IgD-negative memory B cell (primary cell): ENCODE measurements around the gene NUAK1. TPM values are rescaled to one million over a fixed set of nuclear protein-coding genes. Genes with fewer than 3 reads are reported as not detected.

ENCODE experiments used
- H3K27ac Mint-ChIP-seq, 3 donors: one replicate each; pipeline ENCODE4 v1.8.0; 2020 to 2022; ENCODE audit warnings: mild to moderate bottlenecking in 3 of 3, mixed read lengths in 3 of 3, moderate library complexity in 1 of 3
- H3K27me3 Mint-ChIP-seq: one replicate; pipeline ENCODE4 v1.8.0; 2021; ENCODE audit warnings: mixed read lengths
- H3K36me3 Mint-ChIP-seq: one replicate; pipeline ENCODE4 v1.8.0; 2020; ENCODE audit warnings: mild to moderate bottlenecking, mixed read lengths
- H3K4me1 Mint-ChIP-seq, 3 donors: one replicate each; pipeline ENCODE4 v1.8.0; 2020 to 2022; ENCODE audit warnings: mixed read lengths in 3 of 3, mild to moderate bottlenecking in 1 of 3
- H3K4me3 Mint-ChIP-seq, 4 donors: one replicate each; pipeline ENCODE4 v1.8.0; 2020 to 2022; ENCODE audit warnings: mild to moderate bottlenecking in 4 of 4, mixed read lengths in 4 of 4, moderate library complexity in 3 of 4
- H3K9me3 Mint-ChIP-seq, 3 donors: one replicate each; pipeline ENCODE4 v1.8.0; 2020 to 2021; ENCODE audit warnings: mixed read lengths in 3 of 3, mild to moderate bottlenecking in 1 of 3
- polyA plus RNA-seq: library from polyadenylated mRNA; unstranded; fragments of 300-500 nt; fragmentation: Illumina TruSeq; gene quantifications from one replicate; pipeline ENCODE4 v1.2.3, GENCODE V29; 2021

Gene NUAK1
- polyA plus RNA-seq, 1 donor from 2014 or later = not detected

GRCh38 chr12:106065506-106065905, 73.2 kb downstream of the NUAK1 start:
- H3K36me3 Mint-ChIP-seq = peaks cover 2% of the 10 kb centered on the region
- no peak overlapping the region for H3K27ac Mint-ChIP-seq
- H3K27me3 Mint-ChIP-seq = peaks cover 9% of the 10 kb centered on the region
- H3K4me3 Mint-ChIP-seq = no peak overlapping the region
- H3K4me1 Mint-ChIP-seq = no peaks in the 10 kb centered on the region
- peaks cover 2 to 4% (median 3%) of the 10 kb centered on the region in 3 donors for H3K9me3 Mint-ChIP-seq

DNA sequence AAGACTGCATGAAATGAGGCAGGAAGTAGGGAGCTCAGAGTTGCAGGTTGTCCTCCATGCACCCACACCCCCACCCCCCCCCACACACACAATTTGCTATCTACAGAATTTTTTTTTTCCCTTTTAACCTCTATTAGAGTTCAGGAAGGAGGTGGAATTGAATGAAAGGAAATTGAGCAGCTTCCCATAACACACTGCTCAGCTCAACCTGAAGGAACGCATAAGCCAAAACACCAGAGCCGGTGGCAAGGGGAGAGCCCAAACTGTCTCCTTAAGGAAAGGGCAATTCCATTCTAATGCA, 74.1 kb downstream of the NUAK1 start:
- H3K27ac Mint-ChIP-seq = no peak overlapping the region
- H3K4me1 Mint-ChIP-seq = no peaks in the 10 kb centered on the region
- H3K27me3 Mint-ChIP-seq = peaks cover 8% of the 10 kb centered on the region
- peaks cover 2% of the 10 kb centered on the region for H3K36me3 Mint-ChIP-seq
- H3K4me3 Mint-ChIP-seq = no peak overlapping the region
- H3K9me3 Mint-ChIP-seq = peaks cover 2 to 4% (median 3%) of the 10 kb centered on the region in 3 donors

DNA sequence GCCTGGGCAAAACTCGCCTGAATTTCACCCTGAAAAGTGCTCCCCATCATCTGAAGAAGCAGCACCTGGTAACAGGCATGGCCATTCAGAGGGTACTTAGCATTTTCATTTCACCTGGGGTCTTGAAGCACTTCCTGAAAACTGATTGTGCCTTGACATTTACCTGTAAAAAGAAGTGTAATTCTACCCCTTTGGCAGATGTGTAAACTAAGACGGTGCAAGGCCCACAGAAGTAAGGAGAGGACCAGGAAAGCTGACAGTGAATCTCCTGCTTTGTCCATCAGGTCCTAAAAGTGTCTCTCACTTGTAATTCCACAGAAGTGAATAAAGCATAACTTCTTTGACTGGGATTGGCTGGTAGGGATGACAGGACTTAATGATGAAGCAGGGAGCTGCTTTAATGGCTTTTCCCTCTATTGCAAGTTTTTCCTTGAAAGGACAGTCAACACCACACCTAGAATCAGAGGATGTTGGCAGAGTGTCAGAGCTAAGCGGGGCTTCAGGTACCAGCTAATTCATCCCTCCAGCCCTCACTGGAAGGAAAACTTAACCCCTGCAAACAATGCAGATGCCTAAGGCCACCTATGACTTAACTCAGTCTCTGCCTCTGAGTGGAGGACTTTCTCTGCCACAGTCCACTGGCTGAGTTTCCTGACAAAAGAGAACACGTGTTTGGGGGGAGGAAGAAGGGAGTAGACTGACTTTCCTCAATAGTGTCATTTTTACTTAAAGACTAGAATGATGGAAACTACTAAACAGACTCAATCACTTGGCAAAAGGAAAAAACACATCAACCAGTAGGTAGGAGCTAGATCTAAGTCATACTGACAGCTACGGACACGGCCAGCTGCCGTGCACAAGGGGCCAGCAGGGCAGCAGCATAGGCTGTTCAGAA, 74.7 kb downstream of the NUAK1 start:
- Mint-ChIP-seq H3K4me3 (no peak overlapping the region), H3K4me1 (no peaks in the 10 kb centered on the region), H3K36me3 (peaks cover 2% of the 10 kb centered on the region)

DNA sequence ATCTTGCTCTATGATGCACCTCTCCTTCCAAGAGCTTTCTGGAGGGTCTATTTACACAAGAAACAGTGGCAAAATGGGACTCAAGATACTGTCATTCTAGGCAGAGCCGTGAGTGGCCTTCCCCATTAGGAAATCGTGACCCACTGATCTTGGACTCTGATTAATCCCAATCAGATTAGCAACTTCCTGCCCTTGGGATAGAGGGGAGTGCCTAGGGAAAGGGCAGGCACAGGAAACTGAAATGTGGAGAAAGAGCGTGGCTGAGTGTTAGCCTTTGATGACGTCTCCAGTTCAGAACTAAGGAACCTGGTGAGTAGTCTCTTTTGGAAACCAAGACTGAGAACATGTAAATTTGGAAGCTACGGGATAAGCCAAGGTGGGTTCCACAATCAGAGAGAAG, 76.1 kb downstream of the NUAK1 start:
- Mint-ChIP-seq H3K36me3 (peaks cover 2% of the 10 kb centered on the region), H3K4me3 (no peak overlapping the region), H3K27ac (no peak overlapping the region), H3K9me3 (peaks cover 0 to 3% (median 2%) of the 10 kb centered on the region in 3 donors), H3K4me1 (no peaks in the 10 kb centered on the region), H3K27me3 (peaks cover 7% of the 10 kb centered on the region)

More for the DNA sequence above, 74.7 kb downstream of the NUAK1 start:
- Mint-ChIP-seq H3K9me3 (peaks cover 2 to 3% (median 2%) of the 10 kb centered on the region in 3 donors), H3K27ac (no peak overlapping the region), H3K27me3 (peaks cover 7% of the 10 kb centered on the region)

GRCh38 chr12:106058256-106059182, 80.2 kb downstream of the NUAK1 start:
- H3K27ac Mint-ChIP-seq = no peak overlapping the region
- no peaks in the 10 kb centered on the region for H3K4me1 Mint-ChIP-seq
- no peaks in the 10 kb centered on the region for H3K36me3 Mint-ChIP-seq
- peaks cover 4% of the 10 kb centered on the region for H3K27me3 Mint-ChIP-seq
- peaks cover 2 to 21% (median 6%) of the 10 kb centered on the region in 3 donors for H3K9me3 Mint-ChIP-seq
- H3K4me3 Mint-ChIP-seq = no peak overlapping the region

GRCh38 chr12:106054049-106054448, 84.7 kb downstream of the NUAK1 start:
- H3K4me3 Mint-ChIP-seq = no peak overlapping the region
- H3K9me3 Mint-ChIP-seq = peaks cover 2 to 21% (median 6%) of the 10 kb centered on the region in 3 donors
- H3K27me3 Mint-ChIP-seq = peaks cover 7% of the 10 kb centered on the region
- no peaks in the 10 kb centered on the region for H3K36me3 Mint-ChIP-seq
- no peaks in the 10 kb centered on the region for H3K4me1 Mint-ChIP-seq
- H3K27ac Mint-ChIP-seq = no peak overlapping the region

DNA sequence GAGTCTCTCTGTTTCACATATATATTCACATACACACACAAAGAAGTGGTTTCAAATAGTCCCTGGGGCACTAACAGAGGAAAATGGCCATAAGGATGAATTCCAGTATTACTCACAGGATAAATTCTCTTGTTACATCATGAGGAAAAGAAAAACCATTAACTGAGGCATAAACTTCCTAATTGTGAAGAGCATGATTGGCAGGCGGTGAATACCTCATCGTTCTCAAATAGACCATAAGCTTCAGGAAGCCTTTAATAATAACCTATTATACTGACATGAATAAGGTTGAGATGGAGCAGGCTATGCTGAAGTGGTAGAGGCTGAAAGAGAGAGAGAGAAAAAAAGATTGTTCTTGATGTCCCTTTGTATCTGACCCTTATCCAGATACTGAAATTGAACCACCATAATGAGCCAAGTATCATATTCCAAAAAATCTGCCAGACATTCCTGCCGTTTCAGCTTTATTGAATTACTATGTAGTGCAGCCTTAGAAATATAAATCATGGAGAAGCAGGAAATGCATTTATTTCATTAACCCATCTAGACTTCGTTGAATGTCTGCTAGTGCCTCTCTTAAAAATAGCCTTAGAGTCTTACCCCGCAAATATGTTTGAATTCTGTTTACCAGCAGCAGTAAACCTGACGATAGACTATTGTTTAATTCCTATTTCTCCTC, 86.8 kb downstream of the NUAK1 start:
- Mint-ChIP-seq H3K27me3 (peaks cover 11% of the 10 kb centered on the region), H3K9me3 (peaks cover 2 to 21% (median 6%) of the 10 kb centered on the region in 3 donors), H3K36me3 (no peaks in the 10 kb centered on the region), H3K27ac (no peak overlapping the region), H3K4me3 (no peak overlapping the region), H3K4me1 (no peaks in the 10 kb centered on the region)

GRCh38 chr12:106049546-106049945, 89.2 kb downstream of the NUAK1 start:
- Mint-ChIP-seq H3K9me3 (peaks cover 0 to 4% (median 2%) of the 10 kb centered on the region in 3 donors), H3K4me1 (no peaks in the 10 kb centered on the region), H3K27me3 (peaks cover 9% of the 10 kb centered on the region), H3K4me3 (no peak overlapping the region), H3K27ac (peak overlapping the region in 1 of 3 donors; percentile 57), H3K36me3 (no peaks in the 10 kb centered on the region)

DNA sequence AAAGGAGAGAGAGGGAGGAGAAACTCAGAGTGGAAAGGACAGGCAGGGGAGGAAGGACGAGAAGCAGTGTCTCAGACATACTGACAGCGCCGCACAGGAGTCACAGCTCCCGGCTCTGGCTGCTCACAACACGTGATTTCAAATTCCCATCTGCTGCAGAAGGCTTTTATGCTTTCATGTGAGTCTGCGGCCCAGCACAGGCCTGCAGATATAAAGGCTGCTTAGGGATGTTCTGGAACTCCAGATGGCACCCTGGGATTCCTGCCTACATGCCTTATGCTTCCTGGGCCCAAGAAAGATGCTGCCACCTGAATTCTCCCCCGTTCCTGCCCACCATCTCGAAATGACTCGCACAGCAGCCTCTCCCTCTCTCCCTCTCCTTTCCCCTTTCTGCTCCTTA, 89.6 kb downstream of the NUAK1 start:
- H3K36me3 Mint-ChIP-seq = no peaks in the 10 kb centered on the region
- peaks cover 9% of the 10 kb centered on the region for H3K27me3 Mint-ChIP-seq
- no peaks in the 10 kb centered on the region for H3K4me1 Mint-ChIP-seq

GRCh38 chr12:106048676-106049075, 90.1 kb downstream of the NUAK1 start:
- H3K4me1 Mint-ChIP-seq = no peaks in the 10 kb centered on the region
- no peak overlapping the region for H3K4me3 Mint-ChIP-seq
- no peaks in the 10 kb centered on the region for H3K36me3 Mint-ChIP-seq
- H3K27me3 Mint-ChIP-seq = peaks cover 9% of the 10 kb centered on the region
- no peaks in the 10 kb centered on the region for H3K9me3 Mint-ChIP-seq
- H3K27ac Mint-ChIP-seq = no peak overlapping the region

More for the DNA sequence above, 89.6 kb downstream of the NUAK1 start:
- no peak overlapping the region for H3K27ac Mint-ChIP-seq
- H3K9me3 Mint-ChIP-seq = peaks cover 0 to 3% (median 2%) of the 10 kb centered on the region in 3 donors
- H3K4me3 Mint-ChIP-seq = no peak overlapping the region

DNA sequence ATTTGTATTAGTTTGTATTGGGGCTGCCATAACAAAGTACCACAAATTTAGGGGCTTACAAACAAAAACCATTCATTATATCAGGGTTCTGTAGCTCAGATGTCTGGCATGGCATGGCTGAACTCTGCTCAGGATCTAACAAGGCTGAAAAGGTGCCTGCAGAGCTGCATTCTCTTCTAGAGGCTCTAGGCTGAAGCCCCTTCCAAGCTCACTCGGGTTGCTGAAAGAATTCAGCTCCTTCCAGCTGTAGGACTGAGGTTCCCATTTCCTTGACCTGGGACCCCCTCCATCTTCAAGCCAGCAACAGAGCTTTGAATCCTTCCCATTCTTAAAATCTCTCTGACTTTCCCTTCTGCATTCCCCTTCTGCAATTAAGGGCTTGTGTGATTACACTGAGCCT, 90.7 kb downstream of the NUAK1 start:
- Mint-ChIP-seq H3K27me3 (peaks cover 9% of the 10 kb centered on the region), H3K9me3 (no peaks in the 10 kb centered on the region), H3K4me1 (no peaks in the 10 kb centered on the region), H3K36me3 (no peaks in the 10 kb centered on the region), H3K27ac (no peak overlapping the region), H3K4me3 (no peak overlapping the region)

- H3K4me3 Mint-ChIP-seq = no peak overlapping the region
- H3K36me3 Mint-ChIP-seq = no peaks in the 10 kb centered on the region
- H3K9me3 Mint-ChIP-seq = no peaks in the 10 kb centered on the region
- no peaks in the 10 kb centered on the region for H3K4me1 Mint-ChIP-seq
- peaks cover 9% of the 10 kb centered on the region for H3K27me3 Mint-ChIP-seq
- H3K27ac Mint-ChIP-seq = no peak overlapping the region
Measured at GRCh38 chr12:106046947-106047346, 91.8 kb downstream of the NUAK1 start.

GRCh38 chr12:106046301-106046846, 92.4 kb downstream of the NUAK1 start:
- H3K9me3 Mint-ChIP-seq = no peaks in the 10 kb centered on the region
- no peak overlapping the region for H3K4me3 Mint-ChIP-seq
- H3K27me3 Mint-ChIP-seq = peaks cover 10% of the 10 kb centered on the region
- no peak overlapping the region for H3K27ac Mint-ChIP-seq
- no peaks in the 10 kb centered on the region for H3K36me3 Mint-ChIP-seq
- H3K4me1 Mint-ChIP-seq = no peaks in the 10 kb centered on the region

DNA sequence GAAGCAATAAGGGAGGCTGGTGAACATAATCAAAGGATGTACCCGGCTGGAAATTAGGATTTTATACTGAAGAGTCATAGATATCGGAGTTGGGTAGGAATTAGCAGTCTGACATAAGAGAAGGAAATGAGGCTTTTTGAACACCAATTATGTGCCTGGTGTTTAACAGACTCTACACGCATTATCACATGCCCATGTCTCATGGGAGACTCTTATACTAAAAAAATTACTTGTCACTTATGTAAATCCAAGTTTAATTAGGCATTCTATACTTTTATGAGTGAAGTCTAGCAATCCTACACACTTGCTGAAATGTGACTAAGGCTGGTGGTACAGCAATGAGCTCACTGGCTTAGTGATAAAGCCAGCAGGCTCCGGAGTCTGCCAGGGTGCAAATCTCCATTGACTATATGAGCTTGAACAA, 93.5 kb downstream of the NUAK1 start:
- no peaks in the 10 kb centered on the region for H3K36me3 Mint-ChIP-seq
- H3K27ac Mint-ChIP-seq = no peak overlapping the region
- H3K9me3 Mint-ChIP-seq = no peaks in the 10 kb centered on the region
- H3K27me3 Mint-ChIP-seq = peaks cover 10% of the 10 kb centered on the region
- no peak overlapping the region for H3K4me3 Mint-ChIP-seq
- H3K4me1 Mint-ChIP-seq = no peaks in the 10 kb centered on the region
